Endothelial cell (in vitro differentiated cells): Measurements from ENCODE around the gene METTL27. TPM values are rescaled to one million over a fixed set of nuclear protein-coding genes. Genes with fewer than 3 reads are reported as not detected.
A peak's percentile ranks its signal among the peaks of the same experiment; 100 is the strongest.

Experiments used
- DNase-seq: peaks from one replicate; pipeline ENCODE4 v3.0.0; 2021; ENCODE audit warnings: low spot score
- H3K27ac Mint-ChIP-seq: one replicate; pipeline ENCODE4 v1.8.0; 2021; ENCODE audit warnings: mixed read lengths, inconsistent platforms; ENCODE audit not compliant: unreplicated experiment
- H3K27me3 Mint-ChIP-seq: one replicate; pipeline ENCODE4 v1.8.0; 2021; ENCODE audit warnings: mild to moderate bottlenecking, moderate library complexity, mixed read lengths, inconsistent platforms; ENCODE audit not compliant: unreplicated experiment
- H3K36me3 Mint-ChIP-seq: one replicate; pipeline ENCODE4 v1.8.0; 2021; ENCODE audit warnings: mild to moderate bottlenecking, low read depth, mixed read lengths, inconsistent platforms; ENCODE audit not compliant: unreplicated experiment
- H3K4me1 Mint-ChIP-seq: one replicate; pipeline ENCODE4 v1.8.0; 2021; ENCODE audit warnings: mild to moderate bottlenecking, mixed read lengths, inconsistent platforms; ENCODE audit not compliant: unreplicated experiment
- H3K4me3 Mint-ChIP-seq: one replicate; pipeline ENCODE4 v1.8.0; 2021; ENCODE audit warnings: mild to moderate bottlenecking, mixed read lengths, inconsistent platforms; ENCODE audit not compliant: unreplicated experiment
- H3K9me3 Mint-ChIP-seq: one replicate; pipeline ENCODE4 v1.8.0; 2021; ENCODE audit warnings: mixed read lengths, inconsistent platforms; ENCODE audit not compliant: unreplicated experiment
- CTCF ChIP-seq: fragments of 200-600 bp; sonication (generic); IDR thresholded peaks from one replicate; pipeline ENCODE4 v1.5.0; 2021; ENCODE audit warnings: antibody characterized with exemption; ENCODE audit not compliant: unreplicated experiment
- total RNA-seq: library from RNA; stranded (reverse); fragmentation: NEBNext Ultra II Directional; extraction: Animal tissue kit (Norgen Biotek cat#: 25700); gene quantifications from one replicate; pipeline ENCODE4 v1.2.1, GENCODE V29; 2021; ENCODE audit not compliant: unreplicated experiment

METTL27 gene
- total RNA-seq, 1 donor from 2014 or later: 6.1 TPM

- H3K4me3 Mint-ChIP-seq: no peak overlapping the region
- DNase-seq: no peak
- H3K4me1 Mint-ChIP-seq: peaks cover 2% of the 10 kb centered on the region
- H3K36me3 Mint-ChIP-seq: no peaks in the 10 kb centered on the region
- no peaks in the 10 kb centered on the region for H3K9me3 Mint-ChIP-seq
- H3K27ac Mint-ChIP-seq: no peak overlapping the region
- peaks cover 2% of the 10 kb centered on the region for H3K27me3 Mint-ChIP-seq
- no peak for TF ChIP-seq CTCF
Measured at GRCh38 chr7:73872056-73872908, 30.0 kb upstream of the METTL27 start.

GRCh38 chr7:73871163-73872011 lies 29.1 kb upstream of the METTL27 start:
- peaks cover 2% of the 10 kb centered on the region for H3K4me1 Mint-ChIP-seq
- no peaks in the 10 kb centered on the region for H3K9me3 Mint-ChIP-seq
- DNase-seq: no peak
- TF ChIP-seq CTCF: no peak
- no peak overlapping the region for H3K4me3 Mint-ChIP-seq
- no peaks in the 10 kb centered on the region for H3K36me3 Mint-ChIP-seq
- peaks cover 2% of the 10 kb centered on the region for H3K27me3 Mint-ChIP-seq
- H3K27ac Mint-ChIP-seq: no peak overlapping the region

GRCh38 chr7:73870041-73870492 lies 27.8 kb upstream of the METTL27 start:
- no peak overlapping the region for H3K27ac Mint-ChIP-seq
- no peaks in the 10 kb centered on the region for H3K36me3 Mint-ChIP-seq
- peaks cover 2% of the 10 kb centered on the region for H3K27me3 Mint-ChIP-seq
- peaks cover 2% of the 10 kb centered on the region for H3K4me1 Mint-ChIP-seq
- peak overlapping the region; percentile 25 for H3K4me3 Mint-ChIP-seq
- no peak for DNase-seq
- TF ChIP-seq CTCF: no peak
- no peaks in the 10 kb centered on the region for H3K9me3 Mint-ChIP-seq

GRCh38 chr7:73869011-73869798 lies 26.9 kb upstream of the METTL27 start:
- no peak overlapping the region for H3K4me3 Mint-ChIP-seq
- no peak overlapping the region for H3K27ac Mint-ChIP-seq
- no peak for DNase-seq
- TF ChIP-seq CTCF: no peak
- no peaks in the 10 kb centered on the region for H3K36me3 Mint-ChIP-seq
- no peaks in the 10 kb centered on the region for H3K9me3 Mint-ChIP-seq
- peaks cover 2% of the 10 kb centered on the region for H3K4me1 Mint-ChIP-seq
- peaks cover 2% of the 10 kb centered on the region for H3K27me3 Mint-ChIP-seq
